ENCODE measurements around the gene TRIM63. TPM values are rescaled to one million over a fixed set of nuclear protein-coding genes. Genes with fewer than 3 reads are reported as not detected.

Gene TRIM63
- total RNA-seq, 1 donor from 2014 or later, result 1.7 TPM

- H3K9me3 Mint-ChIP-seq, result no peaks in the 10 kb centered on the region
- no peak for TF ChIP-seq CTCF (conservative IDR thresholded peaks at IDR 0.05)
- no peak overlapping the region for H3K27ac Mint-ChIP-seq
- no peak overlapping the region for H3K4me3 Mint-ChIP-seq
- no peaks in the 10 kb centered on the region for H3K36me3 Mint-ChIP-seq
- H3K4me1 Mint-ChIP-seq (ENCODE audit: unreplicated experiment), result peaks cover 6% of the 10 kb centered on the region
- H3K27me3 Mint-ChIP-seq, result peaks cover 18% of the 10 kb centered on the region
- no peak for DNase-seq (ENCODE audit: extremely low spot score, unreplicated experiment)
Observed at GRCh38 chr1:26059906-26060305, 7.5 kb downstream of the TRIM63 start.

- no peaks in the 10 kb centered on the region for H3K36me3 Mint-ChIP-seq
- no peak overlapping the region for H3K27ac Mint-ChIP-seq
- H3K4me1 Mint-ChIP-seq (ENCODE audit: unreplicated experiment), result peaks cover 3% of the 10 kb centered on the region
- DNase-seq (ENCODE audit: extremely low spot score, unreplicated experiment), result no peak
- TF ChIP-seq CTCF (conservative IDR thresholded peaks at IDR 0.05), result no peak
- no peak overlapping the region for H3K4me3 Mint-ChIP-seq
- no peaks in the 10 kb centered on the region for H3K9me3 Mint-ChIP-seq
- H3K27me3 Mint-ChIP-seq, result peaks cover 21% of the 10 kb centered on the region
Observed at GRCh38 chr1:26058052-26058595, 9.3 kb downstream of the TRIM63 start.

- no peak for TF ChIP-seq CTCF (conservative IDR thresholded peaks at IDR 0.05)
- peaks cover 22% of the 10 kb centered on the region for H3K27me3 Mint-ChIP-seq
- H3K4me1 Mint-ChIP-seq (ENCODE audit: unreplicated experiment), result peaks cover 3% of the 10 kb centered on the region
Observed at GRCh38 chr1:26057189-26057588, 10.2 kb downstream of the TRIM63 start.

GRCh38 chr1:26055041-26055440, 12.4 kb downstream of the TRIM63 start:
- Mint-ChIP-seq H3K4me3 (no peak overlapping the region), H3K36me3 (no peaks in the 10 kb centered on the region), H3K9me3 (no peaks in the 10 kb centered on the region), H3K27me3 (peaks cover 32% of the 10 kb centered on the region), H3K4me1 (ENCODE audit: unreplicated experiment) (peaks cover 7% of the 10 kb centered on the region), H3K27ac (no peak overlapping the region)
- TF ChIP-seq CTCF (conservative IDR thresholded peaks at IDR 0.05), result no peak
- DNase-seq (ENCODE audit: extremely low spot score, unreplicated experiment), result no peak

More at GRCh38 chr1:26057189-26057588, 10.2 kb downstream of the TRIM63 start:
- H3K4me3 Mint-ChIP-seq, result no peak overlapping the region
- H3K9me3 Mint-ChIP-seq, result no peaks in the 10 kb centered on the region
- no peak for DNase-seq (ENCODE audit: extremely low spot score, unreplicated experiment)
- no peak overlapping the region for H3K27ac Mint-ChIP-seq
- H3K36me3 Mint-ChIP-seq, result no peaks in the 10 kb centered on the region

- H3K27ac Mint-ChIP-seq, result no peak overlapping the region
- no peak for TF ChIP-seq CTCF (conservative IDR thresholded peaks at IDR 0.05)
- peaks cover 36% of the 10 kb centered on the region for H3K27me3 Mint-ChIP-seq
Observed at GRCh38 chr1:26053718-26054560, 13.5 kb downstream of the TRIM63 start.

More at GRCh38 chr1:26053718-26054560, 13.5 kb downstream of the TRIM63 start:
- DNase-seq (ENCODE audit: extremely low spot score, unreplicated experiment), result no peak
- Mint-ChIP-seq H3K4me1 (ENCODE audit: unreplicated experiment) (peaks cover 9% of the 10 kb centered on the region), H3K36me3 (no peaks in the 10 kb centered on the region), H3K9me3 (no peaks in the 10 kb centered on the region), H3K4me3 (no peak overlapping the region)
